WTC11 (cell line): ENCODE data around the gene WDSUB1. TPM values are rescaled to one million over a fixed set of nuclear protein-coding genes. Genes with fewer than 3 reads are reported as not detected.

ENCODE experiments used
- ARID4B ChIP-seq: sonication (generic); formaldehyde crosslinking; IDR thresholded peaks from 2 replicates; pipeline ENCODE4 v1.8.0; 2023; ENCODE audit warnings: missing genetic modification reagents, mild to moderate bottlenecking, borderline replicate concordance
- CDX4 ChIP-seq: fragments of 250-450 bp; sonication (Bioruptor Pico); IDR thresholded peaks from 2 replicates; pipeline ENCODE4 v1.9.0; 2021; ENCODE audit warnings: moderate library complexity, mild to moderate bottlenecking, inconsistent platforms, borderline replicate concordance
- E2F1 ChIP-seq: sonication (generic); formaldehyde crosslinking; IDR thresholded peaks from 2 replicates; pipeline ENCODE4 v1.8.0; 2022; ENCODE audit warnings: mild to moderate bottlenecking, missing genetic modification reagents
- ERG ChIP-seq: fragments of 250-450 bp; sonication (Bioruptor Pico); IDR thresholded peaks from 2 replicates; pipeline ENCODE4 v1.8.0; 2021; ENCODE audit warnings: mild to moderate bottlenecking
- FOXP1 ChIP-seq: sonication (generic); formaldehyde crosslinking; IDR thresholded peaks from 2 replicates; pipeline ENCODE4 v1.8.0; 2022; ENCODE audit warnings: missing genetic modification reagents, mild to moderate bottlenecking, moderate library complexity, borderline replicate concordance
- GABPB1 ChIP-seq: sonication (generic); formaldehyde crosslinking; IDR thresholded peaks from 2 replicates; pipeline ENCODE4 v1.8.1; 2023; ENCODE audit warnings: mild to moderate bottlenecking, missing genetic modification reagents
- MXD4 ChIP-seq: fragments of 250-450 bp; sonication (Bioruptor Pico); IDR thresholded peaks from 2 replicates; pipeline ENCODE4 v1.8.0; 2021; ENCODE audit warnings: mild to moderate bottlenecking, moderate library complexity, borderline replicate concordance
- MYBL2 ChIP-seq: sonication (generic); formaldehyde crosslinking; IDR thresholded peaks from 2 replicates; pipeline ENCODE4 v1.8.1; 2023; ENCODE audit warnings: mild to moderate bottlenecking, moderate library complexity, missing genetic modification reagents
- NFATC4 ChIP-seq: fragments of 250-450 bp; sonication (Bioruptor Pico); IDR thresholded peaks from 2 replicates; pipeline ENCODE4 v1.9.0; 2021; ENCODE audit warnings: mild to moderate bottlenecking
- NFE2L1 ChIP-seq: sonication (generic); formaldehyde crosslinking; IDR thresholded peaks from 2 replicates; pipeline ENCODE4 v1.8.1; 2023; ENCODE audit warnings: missing genetic modification reagents
- RELA ChIP-seq: sonication (generic); formaldehyde crosslinking; IDR thresholded peaks from 2 replicates; pipeline ENCODE4 v1.8.1; 2022; ENCODE audit warnings: missing genetic modification reagents, mild to moderate bottlenecking, borderline replicate concordance
- SOX15 ChIP-seq: fragments of 250-450 bp; sonication (Bioruptor Pico); IDR thresholded peaks from 2 replicates; pipeline ENCODE4 v1.9.0; 2021; ENCODE audit warnings: mild to moderate bottlenecking
- TCF7 ChIP-seq: sonication (generic); formaldehyde crosslinking; IDR thresholded peaks from 2 replicates; pipeline ENCODE4 v1.8.0; 2022; ENCODE audit warnings: mild to moderate bottlenecking, low read depth, missing genetic modification reagents, moderate library complexity
- TP53 ChIP-seq: sonication (generic); formaldehyde crosslinking; IDR thresholded peaks from 2 replicates; pipeline ENCODE4 v1.8.1; 2023; ENCODE audit warnings: mild to moderate bottlenecking, missing genetic modification reagents
- USF2 ChIP-seq: sonication (generic); formaldehyde crosslinking; IDR thresholded peaks from 2 replicates; pipeline ENCODE4 v1.8.1; 2023; ENCODE audit warnings: mild to moderate bottlenecking, missing genetic modification reagents, moderate library complexity
- total RNA-seq: library from RNA; stranded (reverse); gene quantifications from 3 replicates; pipeline ENCODE4 v1.2.3, GENCODE V29; 2021
- TF ChIP-seq, protein P1 (sequence below): sonication (generic); formaldehyde crosslinking; IDR thresholded peaks from 2 replicates; pipeline ENCODE4 v1.8.1; 2022; ENCODE audit warnings: low read depth, mild to moderate bottlenecking, moderate library complexity, missing genetic modification reagents, borderline replicate concordance
- TF ChIP-seq, protein P2 (sequence below): sonication (generic); formaldehyde crosslinking; IDR thresholded peaks from 2 replicates; pipeline ENCODE4 v1.8.0; 2022; ENCODE audit warnings: mild to moderate bottlenecking, missing genetic modification reagents
- TF ChIP-seq, protein P3 (sequence below): sonication (generic); formaldehyde crosslinking; IDR thresholded peaks from 2 replicates; pipeline ENCODE4 v1.8.0; 2022; ENCODE audit warnings: mild to moderate bottlenecking, missing genetic modification reagents
- TF ChIP-seq, protein P4 (sequence below): sonication (generic); formaldehyde crosslinking; IDR thresholded peaks from 2 replicates; pipeline ENCODE4 v1.8.1; 2022; ENCODE audit warnings: mild to moderate bottlenecking, moderate library complexity, missing genetic modification reagents
- TF ChIP-seq, protein P5 (sequence below): sonication (generic); formaldehyde crosslinking; IDR thresholded peaks from 2 replicates; pipeline ENCODE4 v1.8.1; 2022; ENCODE audit warnings: low read depth, missing genetic modification reagents, borderline replicate concordance
- TF ChIP-seq, protein P6 (sequence below): sonication (generic); formaldehyde crosslinking; IDR thresholded peaks from 2 replicates; pipeline ENCODE4 v1.8.1; 2023; ENCODE audit warnings: mild to moderate bottlenecking, missing genetic modification reagents

WDSUB1 gene
- total RNA-seq, 1 experiment from 2014 or later = 5.8 TPM

DNA sequence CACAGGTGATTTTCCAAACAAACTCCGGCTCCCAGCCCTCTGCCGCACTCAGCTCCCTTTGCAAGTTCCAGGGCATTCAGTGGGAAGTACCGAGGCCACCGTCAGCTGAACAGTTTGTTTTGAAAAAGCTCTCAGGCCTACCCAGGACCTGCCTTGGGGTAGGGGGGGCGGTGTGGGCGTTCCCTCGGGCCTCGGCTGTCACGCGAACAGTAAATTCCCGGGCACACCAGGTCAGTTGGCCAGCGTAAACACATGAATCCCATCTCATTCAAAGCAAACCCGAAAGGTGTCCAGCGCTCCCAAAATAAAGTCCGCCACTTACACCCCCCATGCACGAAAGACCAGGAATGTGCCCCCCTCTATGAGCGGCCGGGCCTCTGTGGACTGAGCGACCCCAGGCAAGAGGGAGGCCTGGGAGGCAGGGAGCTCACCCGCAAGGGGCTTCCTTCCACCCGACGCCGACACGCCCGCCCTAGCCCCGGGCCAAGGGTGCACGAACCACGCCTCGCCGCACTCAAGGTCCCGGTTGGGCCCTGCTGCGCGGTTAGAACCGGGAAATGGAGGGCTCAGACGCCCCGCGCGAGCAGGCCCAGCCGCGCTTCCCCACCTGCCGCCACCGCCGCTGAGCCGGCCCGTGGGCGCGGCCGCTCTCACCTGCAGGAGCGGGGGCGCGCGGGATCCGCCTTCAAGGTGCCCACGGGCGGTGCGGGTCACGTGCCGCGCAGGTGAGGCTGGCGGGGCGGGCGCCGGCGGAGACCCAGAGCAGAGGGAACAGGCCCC lies at the start of gene WDSUB1 (continued):
- TF ChIP-seq TCF7 (CRISPR knock-in tag) (0 out of 2 replicates have a peak, but pooled peaks have one; percentile 29), E2F1 (CRISPR knock-in tag) (0 out of 2 replicates have a peak, but pooled peaks have one; percentile 59), FOXP1 (CRISPR knock-in tag) (peak; percentile 98), RELA (CRISPR knock-in tag) (peak; percentile 92; the same call in 1 of the 2 replicates), USF2 (CRISPR knock-in tag) (peak; percentile 97), NFATC4 (CRISPR knock-in tag) (0 out of 2 replicates have a peak, but pooled peaks have one; percentile 41), CDX4 (CRISPR knock-in tag) (no peak), ERG (no peak), GABPB1 (CRISPR knock-in tag) (no peak; the same call in none of the 2 replicates), MYBL2 (CRISPR knock-in tag) (peak; percentile 85; the same call in 1 of the 2 replicates), ARID4B (CRISPR knock-in tag) (peak; percentile 83), MXD4 (no peak), SOX15 (CRISPR knock-in tag) (no peak), TP53 (CRISPR knock-in tag) (peak; percentile 96), NFE2L1 (CRISPR knock-in tag) (peak; percentile 87; the same call in 1 of the 2 replicates)
- TF ChIP-seq, protein P1, sequence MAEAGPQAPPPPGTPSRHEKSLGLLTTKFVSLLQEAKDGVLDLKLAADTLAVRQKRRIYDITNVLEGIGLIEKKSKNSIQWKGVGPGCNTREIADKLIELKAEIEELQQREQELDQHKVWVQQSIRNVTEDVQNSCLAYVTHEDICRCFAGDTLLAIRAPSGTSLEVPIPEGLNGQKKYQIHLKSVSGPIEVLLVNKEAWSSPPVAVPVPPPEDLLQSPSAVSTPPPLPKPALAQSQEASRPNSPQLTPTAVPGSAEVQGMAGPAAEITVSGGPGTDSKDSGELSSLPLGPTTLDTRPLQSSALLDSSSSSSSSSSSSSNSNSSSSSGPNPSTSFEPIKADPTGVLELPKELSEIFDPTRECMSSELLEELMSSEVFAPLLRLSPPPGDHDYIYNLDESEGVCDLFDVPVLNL (CRISPR knock-in tag) = peak; percentile 53; the same call in 1 of the 2 replicates
- TF ChIP-seq, protein P2, sequence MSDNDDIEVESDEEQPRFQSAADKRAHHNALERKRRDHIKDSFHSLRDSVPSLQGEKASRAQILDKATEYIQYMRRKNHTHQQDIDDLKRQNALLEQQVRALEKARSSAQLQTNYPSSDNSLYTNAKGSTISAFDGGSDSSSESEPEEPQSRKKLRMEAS = peak; percentile 85
- TF ChIP-seq, protein P3, sequence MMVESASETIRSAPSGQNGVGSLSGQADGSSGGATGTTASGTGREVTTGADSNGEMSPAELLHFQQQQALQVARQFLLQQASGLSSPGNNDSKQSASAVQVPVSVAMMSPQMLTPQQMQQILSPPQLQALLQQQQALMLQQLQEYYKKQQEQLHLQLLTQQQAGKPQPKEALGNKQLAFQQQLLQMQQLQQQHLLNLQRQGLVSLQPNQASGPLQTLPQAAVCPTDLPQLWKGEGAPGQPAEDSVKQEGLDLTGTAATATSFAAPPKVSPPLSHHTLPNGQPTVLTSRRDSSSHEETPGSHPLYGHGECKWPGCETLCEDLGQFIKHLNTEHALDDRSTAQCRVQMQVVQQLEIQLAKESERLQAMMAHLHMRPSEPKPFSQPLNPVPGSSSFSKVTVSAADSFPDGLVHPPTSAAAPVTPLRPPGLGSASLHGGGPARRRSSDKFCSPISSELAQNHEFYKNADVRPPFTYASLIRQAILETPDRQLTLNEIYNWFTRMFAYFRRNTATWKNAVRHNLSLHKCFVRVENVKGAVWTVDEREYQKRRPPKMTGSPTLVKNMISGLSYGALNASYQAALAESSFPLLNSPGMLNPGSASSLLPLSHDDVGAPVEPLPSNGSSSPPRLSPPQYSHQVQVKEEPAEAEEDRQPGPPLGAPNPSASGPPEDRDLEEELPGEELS (CRISPR knock-in tag) = peak; percentile 93
- TF ChIP-seq, protein P4, sequence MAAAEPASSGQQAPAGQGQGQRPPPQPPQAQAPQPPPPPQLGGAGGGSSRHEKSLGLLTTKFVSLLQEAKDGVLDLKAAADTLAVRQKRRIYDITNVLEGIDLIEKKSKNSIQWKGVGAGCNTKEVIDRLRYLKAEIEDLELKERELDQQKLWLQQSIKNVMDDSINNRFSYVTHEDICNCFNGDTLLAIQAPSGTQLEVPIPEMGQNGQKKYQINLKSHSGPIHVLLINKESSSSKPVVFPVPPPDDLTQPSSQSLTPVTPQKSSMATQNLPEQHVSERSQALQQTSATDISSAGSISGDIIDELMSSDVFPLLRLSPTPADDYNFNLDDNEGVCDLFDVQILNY = peak; percentile 92; the same call in 1 of the 2 replicates
- TF ChIP-seq, protein P5, sequence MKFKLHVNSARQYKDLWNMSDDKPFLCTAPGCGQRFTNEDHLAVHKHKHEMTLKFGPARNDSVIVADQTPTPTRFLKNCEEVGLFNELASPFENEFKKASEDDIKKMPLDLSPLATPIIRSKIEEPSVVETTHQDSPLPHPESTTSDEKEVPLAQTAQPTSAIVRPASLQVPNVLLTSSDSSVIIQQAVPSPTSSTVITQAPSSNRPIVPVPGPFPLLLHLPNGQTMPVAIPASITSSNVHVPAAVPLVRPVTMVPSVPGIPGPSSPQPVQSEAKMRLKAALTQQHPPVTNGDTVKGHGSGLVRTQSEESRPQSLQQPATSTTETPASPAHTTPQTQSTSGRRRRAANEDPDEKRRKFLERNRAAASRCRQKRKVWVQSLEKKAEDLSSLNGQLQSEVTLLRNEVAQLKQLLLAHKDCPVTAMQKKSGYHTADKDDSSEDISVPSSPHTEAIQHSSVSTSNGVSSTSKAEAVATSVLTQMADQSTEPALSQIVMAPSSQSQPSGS (CRISPR knock-in tag) = no peak
- TF ChIP-seq, protein P6, sequence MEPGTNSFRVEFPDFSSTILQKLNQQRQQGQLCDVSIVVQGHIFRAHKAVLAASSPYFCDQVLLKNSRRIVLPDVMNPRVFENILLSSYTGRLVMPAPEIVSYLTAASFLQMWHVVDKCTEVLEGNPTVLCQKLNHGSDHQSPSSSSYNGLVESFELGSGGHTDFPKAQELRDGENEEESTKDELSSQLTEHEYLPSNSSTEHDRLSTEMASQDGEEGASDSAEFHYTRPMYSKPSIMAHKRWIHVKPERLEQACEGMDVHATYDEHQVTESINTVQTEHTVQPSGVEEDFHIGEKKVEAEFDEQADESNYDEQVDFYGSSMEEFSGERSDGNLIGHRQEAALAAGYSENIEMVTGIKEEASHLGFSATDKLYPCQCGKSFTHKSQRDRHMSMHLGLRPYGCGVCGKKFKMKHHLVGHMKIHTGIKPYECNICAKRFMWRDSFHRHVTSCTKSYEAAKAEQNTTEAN = peak; percentile 95
